Lower lobe of right lung (tissue), 2 donors: ENCODE results near the gene RAI2. TPM values are rescaled to one million over a fixed set of nuclear protein-coding genes. Genes with fewer than 3 reads are reported as not detected.

Source experiments
- ATAC-seq, 2 donors: fragments of 200-7000 bp; cut with Tn5 transposase; one replicate each; pipeline ENCODE4 v1.9.1; 2020 to 2022; ENCODE audit warnings: mild to moderate bottlenecking in 2 of 2, moderate library complexity in 2 of 2
- DNase-seq: peaks from one replicate; pipeline ENCODE4 v3.0.0-alpha.2; 2020
- H3K27ac ChIP-seq: fragments of 200-600 bp; one replicate; pipeline ENCODE4 v1.8.0; 2022
- H3K27me3 ChIP-seq: fragments of 200-600 bp; one replicate; pipeline ENCODE4 v1.8.0; 2022; ENCODE audit warnings: low read depth
- H3K36me3 ChIP-seq: fragments of 200-600 bp; one replicate; pipeline ENCODE4 v1.8.0; 2022; ENCODE audit warnings: mild to moderate bottlenecking
- H3K4me1 ChIP-seq: fragments of 200-600 bp; one replicate; pipeline ENCODE4 v1.8.0; 2022
- H3K4me3 ChIP-seq: fragments of 200-600 bp; one replicate; pipeline ENCODE4 v1.8.0; 2022; ENCODE audit warnings: mild to moderate bottlenecking
- H3K9me3 ChIP-seq: fragments of 200-600 bp; one replicate; pipeline ENCODE4 v1.8.0; 2022
- intact Hi-C: fragments of 100-400 bp; cut with DNase I; formaldehyde crosslinking; loops from one replicate; pipeline ENCODE4 v1.11.0; 2022
- total RNA-seq: library from RNA; stranded (reverse); fragmentation: NEBNext Ultra II Directional; extraction: Animal tissue kit (Norgen Biotek cat#: 25700); gene quantifications from one replicate; pipeline ENCODE4 v1.2.1, GENCODE V29; 2021
- TF ChIP-seq, protein P1 (sequence below): fragments of 200-600 bp; IDR thresholded peaks from one replicate; pipeline ENCODE4 v1.8.0; 2022; ENCODE audit warnings: antibody characterized with exemption, mild to moderate bottlenecking
- donor health status: DM: no; HTN: yes; CAD: no; lungs with severe emphysema.

RAI2 gene
- total RNA-seq, 1 donor from 2014 or later, result 26.5 TPM

DNA sequence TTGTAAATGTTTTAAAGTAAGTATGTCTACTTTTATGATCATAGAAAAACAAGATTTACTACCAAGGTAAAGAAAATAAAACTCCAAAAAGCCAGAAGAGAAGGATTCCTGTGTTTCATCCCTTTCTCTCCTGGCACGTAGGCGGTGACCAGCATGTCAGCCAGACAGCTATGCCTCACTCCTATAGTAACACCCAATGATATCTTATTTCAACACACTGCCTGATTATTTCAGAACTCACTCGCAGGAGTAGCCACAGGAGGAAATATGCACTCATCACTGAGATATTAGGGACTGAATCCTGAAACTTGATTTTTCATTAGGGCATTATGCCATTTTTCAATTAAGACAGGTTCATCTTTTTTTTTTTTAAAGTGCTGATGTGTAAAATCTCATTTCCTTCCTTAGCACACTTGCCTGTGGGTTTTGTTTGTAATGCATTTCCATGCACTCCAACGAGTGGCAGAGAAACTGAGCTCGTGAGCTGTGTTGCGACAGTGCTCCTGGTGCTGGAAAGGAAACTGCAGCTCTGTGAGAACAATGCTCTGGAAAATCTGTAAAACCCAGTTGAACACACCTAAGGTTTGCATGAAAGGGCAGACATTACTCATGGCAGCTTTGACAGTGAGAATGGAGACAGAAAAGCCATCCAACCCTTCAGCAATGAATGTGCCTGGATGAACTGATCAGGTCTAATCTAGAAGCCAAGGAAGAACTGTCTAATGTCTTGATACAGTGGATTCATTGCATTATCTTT is 18.2 kb downstream of the RAI2 start:
- no peaks in the 10 kb centered on the region for H3K36me3 ChIP-seq
- no peaks in the 10 kb centered on the region for H3K9me3 ChIP-seq
- TF ChIP-seq, protein P1, sequence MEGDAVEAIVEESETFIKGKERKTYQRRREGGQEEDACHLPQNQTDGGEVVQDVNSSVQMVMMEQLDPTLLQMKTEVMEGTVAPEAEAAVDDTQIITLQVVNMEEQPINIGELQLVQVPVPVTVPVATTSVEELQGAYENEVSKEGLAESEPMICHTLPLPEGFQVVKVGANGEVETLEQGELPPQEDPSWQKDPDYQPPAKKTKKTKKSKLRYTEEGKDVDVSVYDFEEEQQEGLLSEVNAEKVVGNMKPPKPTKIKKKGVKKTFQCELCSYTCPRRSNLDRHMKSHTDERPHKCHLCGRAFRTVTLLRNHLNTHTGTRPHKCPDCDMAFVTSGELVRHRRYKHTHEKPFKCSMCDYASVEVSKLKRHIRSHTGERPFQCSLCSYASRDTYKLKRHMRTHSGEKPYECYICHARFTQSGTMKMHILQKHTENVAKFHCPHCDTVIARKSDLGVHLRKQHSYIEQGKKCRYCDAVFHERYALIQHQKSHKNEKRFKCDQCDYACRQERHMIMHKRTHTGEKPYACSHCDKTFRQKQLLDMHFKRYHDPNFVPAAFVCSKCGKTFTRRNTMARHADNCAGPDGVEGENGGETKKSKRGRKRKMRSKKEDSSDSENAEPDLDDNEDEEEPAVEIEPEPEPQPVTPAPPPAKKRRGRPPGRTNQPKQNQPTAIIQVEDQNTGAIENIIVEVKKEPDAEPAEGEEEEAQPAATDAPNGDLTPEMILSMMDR, result no peak
- no peak overlapping the region for H3K4me3 ChIP-seq
- ATAC-seq (no peak), DNase-seq (no peak)
- no peak overlapping the region for H3K27ac ChIP-seq
- intact Hi-C loops, result no loop called here
- no peaks in the 10 kb centered on the region for H3K27me3 ChIP-seq
- H3K4me1 ChIP-seq, result peaks cover 24% of the 10 kb centered on the region

- Histone ChIP-seq H3K4me3 (no peak overlapping the region), H3K36me3 (no peaks in the 10 kb centered on the region), H3K4me1 (peaks cover 11% of the 10 kb centered on the region), H3K27ac (no peak overlapping the region), H3K27me3 (no peaks in the 10 kb centered on the region), H3K9me3 (no peaks in the 10 kb centered on the region)
- ATAC-seq, result no peak
- intact Hi-C loops, result no loop called here
- TF ChIP-seq, protein P1, result no peak
- no peak for DNase-seq
These were observed 21.8 kb downstream of the RAI2 start for GRCh38 chrX:17839269-17839668.

- Histone ChIP-seq H3K36me3 (no peaks in the 10 kb centered on the region), H3K9me3 (no peaks in the 10 kb centered on the region), H3K4me1 (no peaks in the 10 kb centered on the region), H3K4me3 (no peak overlapping the region), H3K27ac (no peak overlapping the region), H3K27me3 (no peaks in the 10 kb centered on the region)
- TF ChIP-seq, protein P1, result no peak
- DNase-seq (no peak), ATAC-seq (no peak)
- intact Hi-C loops, result no loop called here
These were observed 24.3 kb downstream of the RAI2 start for GRCh38 chrX:17836830-17837229.

DNA sequence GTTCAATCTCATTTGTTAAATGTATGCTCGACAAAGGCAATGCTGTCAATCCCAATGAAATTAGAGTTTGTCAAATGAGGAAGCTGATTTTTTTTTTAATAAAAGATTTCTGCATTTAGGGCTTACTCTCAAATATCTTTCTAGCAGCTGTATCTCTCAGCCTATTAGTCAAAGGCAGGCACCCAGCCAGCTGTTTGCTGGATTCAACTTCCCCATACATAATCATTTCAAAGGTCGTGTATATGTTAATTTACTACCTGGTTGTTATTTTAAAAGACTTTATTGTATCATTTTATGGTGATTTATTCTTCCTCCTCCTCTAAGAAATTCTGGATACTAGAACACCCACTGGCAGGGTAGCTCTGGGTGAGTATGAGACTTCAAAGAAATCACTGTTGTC is 27.1 kb downstream of the RAI2 start:
- H3K27me3 ChIP-seq, result no peaks in the 10 kb centered on the region
- H3K9me3 ChIP-seq, result no peaks in the 10 kb centered on the region
- no peaks in the 10 kb centered on the region for H3K36me3 ChIP-seq
- H3K4me1 ChIP-seq, result no peaks in the 10 kb centered on the region
- TF ChIP-seq, protein P1, result no peak
- no peak overlapping the region for H3K27ac ChIP-seq
- intact Hi-C loops, result no loop called here
- no peak for DNase-seq
- no peak for ATAC-seq
- no peak overlapping the region for H3K4me3 ChIP-seq

DNA sequence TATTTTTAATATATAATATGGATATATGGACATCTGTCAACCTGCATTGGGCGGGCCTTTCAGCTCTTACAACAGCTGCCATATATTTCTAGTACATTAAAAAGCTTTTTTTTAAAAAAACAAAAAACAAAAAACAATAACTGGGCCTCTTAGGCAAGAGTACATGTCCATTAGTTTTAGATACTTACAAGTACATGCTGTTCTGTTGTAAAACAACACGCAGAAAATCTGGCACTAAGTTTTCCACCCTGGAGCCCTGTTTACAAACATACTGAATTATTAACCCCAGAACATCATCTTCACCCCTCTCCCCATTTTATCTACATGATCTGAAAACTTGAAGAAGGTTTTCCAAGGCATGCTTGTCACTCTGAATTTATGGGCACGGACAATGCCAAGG is 29.8 kb downstream of the RAI2 start:
- H3K27me3 ChIP-seq, result no peaks in the 10 kb centered on the region
- no peak for DNase-seq
- TF ChIP-seq, protein P1, result no peak
- H3K9me3 ChIP-seq, result no peaks in the 10 kb centered on the region
- no peak overlapping the region for H3K27ac ChIP-seq
- ATAC-seq, result no peak
- no peak overlapping the region for H3K4me3 ChIP-seq
- no peaks in the 10 kb centered on the region for H3K4me1 ChIP-seq
- H3K36me3 ChIP-seq, result no peaks in the 10 kb centered on the region
- intact Hi-C loops, result no loop called here
